Measurements from ENCODE around the gene SHANK1. TPM values are rescaled to one million over a fixed set of nuclear protein-coding genes. Genes with fewer than 3 reads are reported as not detected.

SHANK1 gene
- total RNA-seq, 1 donor: 7.8 TPM

GRCh38 chr19:50721441-50722137, 2.0 kb upstream of the SHANK1 start:
- TF ChIP-seq, protein P1, sequence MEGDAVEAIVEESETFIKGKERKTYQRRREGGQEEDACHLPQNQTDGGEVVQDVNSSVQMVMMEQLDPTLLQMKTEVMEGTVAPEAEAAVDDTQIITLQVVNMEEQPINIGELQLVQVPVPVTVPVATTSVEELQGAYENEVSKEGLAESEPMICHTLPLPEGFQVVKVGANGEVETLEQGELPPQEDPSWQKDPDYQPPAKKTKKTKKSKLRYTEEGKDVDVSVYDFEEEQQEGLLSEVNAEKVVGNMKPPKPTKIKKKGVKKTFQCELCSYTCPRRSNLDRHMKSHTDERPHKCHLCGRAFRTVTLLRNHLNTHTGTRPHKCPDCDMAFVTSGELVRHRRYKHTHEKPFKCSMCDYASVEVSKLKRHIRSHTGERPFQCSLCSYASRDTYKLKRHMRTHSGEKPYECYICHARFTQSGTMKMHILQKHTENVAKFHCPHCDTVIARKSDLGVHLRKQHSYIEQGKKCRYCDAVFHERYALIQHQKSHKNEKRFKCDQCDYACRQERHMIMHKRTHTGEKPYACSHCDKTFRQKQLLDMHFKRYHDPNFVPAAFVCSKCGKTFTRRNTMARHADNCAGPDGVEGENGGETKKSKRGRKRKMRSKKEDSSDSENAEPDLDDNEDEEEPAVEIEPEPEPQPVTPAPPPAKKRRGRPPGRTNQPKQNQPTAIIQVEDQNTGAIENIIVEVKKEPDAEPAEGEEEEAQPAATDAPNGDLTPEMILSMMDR (IDR thresholded peaks at IDR 0.05; ENCODE audit: insufficient read depth, low read depth, low read length): no peak
- no peak for DNase-seq (ENCODE audit: low read depth)
- no peak overlapping the region for H3K4me3 ChIP-seq (ENCODE audit: low read depth, low read length)

DNA sequence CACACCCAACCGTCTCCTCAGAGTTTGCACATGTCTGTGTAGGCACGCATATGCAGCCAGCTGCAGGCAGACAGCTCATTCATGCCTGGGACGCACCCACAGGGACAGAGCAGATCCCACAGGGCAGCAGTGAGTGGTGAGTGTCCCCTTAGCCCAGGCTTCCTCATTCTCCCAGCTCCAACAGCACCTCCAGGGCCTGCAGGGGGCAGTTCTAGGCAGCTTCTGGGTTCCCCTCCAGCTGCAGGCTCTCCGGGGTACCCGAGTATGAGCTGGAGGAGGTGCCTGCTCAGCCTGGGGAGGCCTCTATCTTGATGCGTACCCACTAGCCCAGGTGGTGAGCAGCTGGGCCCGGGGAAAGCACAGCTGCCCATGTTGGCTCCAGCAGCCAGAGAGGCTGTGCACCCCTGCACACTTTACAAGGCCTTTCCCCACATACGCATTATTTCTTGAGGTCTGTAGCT, 1.3 kb upstream of the SHANK1 start:
- TF ChIP-seq, protein P1 (IDR thresholded peaks at IDR 0.05; ENCODE audit: insufficient read depth, low read depth, low read length): no peak
- no peak overlapping the region for H3K4me3 ChIP-seq (ENCODE audit: low read depth, low read length)
- DNase-seq (ENCODE audit: low read depth): peak; percentile 11

- no peak overlapping the region for H3K4me3 ChIP-seq (ENCODE audit: low read depth, low read length)
- DNase-seq (ENCODE audit: low read depth): no peak
- TF ChIP-seq, protein P1 (IDR thresholded peaks at IDR 0.05; ENCODE audit: insufficient read depth, low read depth, low read length): no peak
These were observed 749 bp upstream of the SHANK1 start for GRCh38 chr19:50720181-50720920.

DNA sequence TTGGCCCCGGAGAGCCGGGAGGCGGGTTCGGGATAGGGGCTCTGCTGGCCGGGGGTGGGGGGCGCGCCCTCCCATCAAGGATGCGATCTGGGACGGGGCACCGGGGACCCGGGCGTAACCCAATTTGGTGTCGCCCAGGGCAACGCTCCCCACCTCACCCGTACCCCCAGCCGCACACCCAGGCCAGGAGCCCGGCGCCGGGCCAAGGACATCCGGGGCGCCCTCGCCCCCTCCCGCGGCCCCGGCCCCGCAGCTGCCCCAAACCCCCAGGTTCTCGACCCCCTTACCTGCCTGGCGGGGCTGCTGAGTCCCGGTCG, 525 bp downstream of the SHANK1 start:
- H3K4me3 ChIP-seq (ENCODE audit: low read depth, low read length): peak overlapping the region; percentile 43
- TF ChIP-seq, protein P1 (IDR thresholded peaks at IDR 0.05; ENCODE audit: insufficient read depth, low read depth, low read length): no peak
- DNase-seq (ENCODE audit: low read depth): no peak

DNA sequence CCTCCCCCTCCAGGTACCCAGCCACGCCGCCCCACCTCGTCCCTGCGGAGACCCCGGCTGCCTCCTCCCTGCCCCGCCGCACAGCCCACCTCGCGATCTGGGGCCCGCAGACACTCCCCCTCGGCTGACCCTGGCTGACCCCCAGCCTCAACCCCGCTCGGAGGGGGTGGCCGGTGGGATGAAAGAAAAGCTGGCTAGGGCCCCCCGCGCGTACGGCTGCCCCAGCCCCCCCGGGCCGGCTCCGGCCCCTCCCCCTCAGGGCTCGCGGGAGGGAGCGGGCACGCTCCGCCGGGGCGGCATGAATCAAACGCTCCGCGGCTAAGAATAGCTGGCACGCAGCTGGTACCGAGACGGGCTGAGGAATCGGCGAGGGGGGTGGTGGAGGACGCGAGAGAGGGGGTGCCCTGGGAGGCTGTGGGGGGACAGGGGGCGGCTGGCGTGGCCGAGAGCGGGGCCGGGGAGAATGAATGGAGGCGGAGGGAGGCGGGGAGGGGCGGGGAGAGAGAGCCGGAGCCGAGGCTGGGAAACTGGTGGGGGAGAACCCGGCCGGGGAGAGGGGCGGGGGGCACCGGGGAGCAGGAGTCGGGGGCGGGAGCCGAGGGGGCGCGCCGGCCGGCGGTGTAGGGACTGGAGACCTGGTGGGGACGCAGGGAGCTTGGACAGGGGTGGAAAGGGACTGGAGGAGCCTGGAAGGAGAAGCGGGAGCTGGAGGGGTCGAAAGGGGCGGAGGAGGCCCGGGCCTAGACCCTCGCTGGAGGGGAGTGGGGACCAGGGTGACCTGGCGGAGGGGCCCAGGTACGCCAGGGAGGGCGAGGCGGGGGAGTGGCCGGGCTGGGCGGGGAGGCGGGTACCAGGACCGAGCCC, 1.1 kb downstream of the SHANK1 start:
- TF ChIP-seq, protein P1 (IDR thresholded peaks at IDR 0.05; ENCODE audit: insufficient read depth, low read depth, low read length): no peak
- DNase-seq (ENCODE audit: low read depth): no peak
- H3K4me3 ChIP-seq (ENCODE audit: low read depth, low read length): peak overlapping the region; percentile 43

DNA sequence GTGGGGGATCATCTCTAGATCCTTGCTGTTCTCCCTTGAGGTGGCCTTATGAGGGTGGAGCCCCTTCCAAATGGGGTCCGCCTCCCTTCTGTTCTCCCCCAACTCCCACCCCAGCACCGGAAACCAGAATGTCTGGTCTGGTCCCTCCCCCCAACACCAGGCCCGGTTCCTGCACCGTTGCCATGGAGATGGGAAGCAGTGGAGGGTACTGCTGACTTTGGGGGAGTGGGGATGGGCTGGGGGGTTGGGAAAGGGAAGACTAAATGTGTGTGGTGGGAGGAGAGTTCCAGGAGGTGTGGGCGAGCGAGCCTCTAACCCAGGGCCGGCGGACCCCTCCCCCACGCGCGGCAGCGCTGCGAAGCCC, 1.7 kb downstream of the SHANK1 start:
- no peak for DNase-seq (ENCODE audit: low read depth)
- TF ChIP-seq, protein P1 (IDR thresholded peaks at IDR 0.05; ENCODE audit: insufficient read depth, low read depth, low read length): no peak
- H3K4me3 ChIP-seq (ENCODE audit: low read depth, low read length): peak overlapping the region; percentile 43
